Measurements from ENCODE around the gene OR4C5. TPM values are rescaled to one million over a fixed set of nuclear protein-coding genes. Genes with fewer than 3 reads are reported as not detected.

OR4C5 gene
- not detected in 2 replicates for total RNA-seq

GRCh38 chr11:48366365-48366764 is at the start of gene OR4C5:
Gene OR4C5, minus strand, starts transcription at chr11:48366465. Its CDS starts 0 bp downstream, at chr11:48366465.

GRCh38 chr11:48324620-48325019 is 41.6 kb downstream of the OR4C5 start, which contains the start of gene OR4C3:
Gene OR4C3, plus strand, starts transcription at chr11:48324920. Its CDS starts 102 bp downstream, at chr11:48325022.

Other genes with a start within 250 kb of the OR4C5 start
- gene OR4B1, start 149.7 kb downstream of the OR4C5 start, total RNA-seq, result not detected in 2 replicates
- gene OR4X2, start 121.4 kb downstream of the OR4C5 start, total RNA-seq, result not detected in 2 replicates
- gene OR4X1, start 102.6 kb downstream of the OR4C5 start, total RNA-seq, result not detected in 2 replicates
- gene OR4S1, start 60.2 kb downstream of the OR4C5 start, total RNA-seq, result not detected in 2 replicates
- gene OR4C3, start 41.5 kb downstream of the OR4C5 start, total RNA-seq, result not detected in 2 replicates
- not detected in 2 replicates for gene OR4A47, start 122.3 kb upstream of the OR4C5 start, total RNA-seq

Measured in subcutaneous preadipocyte (primary cell).